OCI-M1 (cell line): ENCODE measurements around the gene RALB.
"Not testable (repeated sequence)": the region's sequence is repeated elsewhere in the genome, so short reads cannot be mapped to it uniquely, and the experiment has no call there.

Experiments
- DNase-seq: peaks from one replicate; lab custom pipeline; 2025; lab: John Stamatoyannopoulos, UW

The RALB gene

GRCh38 chr2:120224735-120225548 is 27.7 kb upstream of the RALB start:
- no peak for DNase-seq

GRCh38 chr2:120225549-120226065 is 27.0 kb upstream of the RALB start:
- DNase-seq, result no peak

GRCh38 chr2:120226316-120226715 is 26.3 kb upstream of the RALB start:
- DNase-seq, result no peak

- peak; percentile 40 for DNase-seq
Measured at GRCh38 chr2:120227111-120227991, 25.3 kb upstream of the RALB start.

- DNase-seq, result peak; percentile 4
Measured at GRCh38 chr2:120228503-120228902, 24.1 kb upstream of the RALB start.

- DNase-seq, result no peak
Measured at GRCh38 chr2:120229341-120229740, 23.3 kb upstream of the RALB start.

- DNase-seq, result peak; percentile 4
Measured at GRCh38 chr2:120230515-120231471, 21.9 kb upstream of the RALB start.

- DNase-seq, result no peak
Measured at GRCh38 chr2:120231564-120231973, 21.1 kb upstream of the RALB start.

- DNase-seq, result peak; percentile 83
Measured at GRCh38 chr2:120231974-120232635, 20.5 kb upstream of the RALB start.

GRCh38 chr2:120233292-120233691 is 19.4 kb upstream of the RALB start:
- no peak for DNase-seq

GRCh38 chr2:120235158-120235557 is 17.5 kb upstream of the RALB start:
- DNase-seq, result not testable (repeated sequence)

GRCh38 chr2:120235681-120236080 is 17.0 kb upstream of the RALB start:
- no peak for DNase-seq

GRCh38 chr2:120236316-120236715 is 16.3 kb upstream of the RALB start:
- DNase-seq, result no peak

- no peak for DNase-seq
Measured at GRCh38 chr2:120236791-120237190, 15.9 kb upstream of the RALB start.

- no peak for DNase-seq
Measured at GRCh38 chr2:120237491-120237902, 15.2 kb upstream of the RALB start.

GRCh38 chr2:120238728-120239487 is 13.7 kb upstream of the RALB start:
- no peak for DNase-seq

GRCh38 chr2:120239488-120240287 is 13.0 kb upstream of the RALB start:
- DNase-seq, result no peak

GRCh38 chr2:120240901-120241429 is 11.7 kb upstream of the RALB start:
- no peak for DNase-seq

- DNase-seq, result no peak
Measured at GRCh38 chr2:120241684-120242083, 11.0 kb upstream of the RALB start.
